Hepatocyte (in vitro differentiated cells): ENCODE data around the gene USP3. TPM values are rescaled to one million over a fixed set of nuclear protein-coding genes. Genes with fewer than 3 reads are reported as not detected.
A peak's percentile ranks its signal among the peaks of the same experiment; 100 is the strongest.

Experiments
- DNase-seq: peaks from one replicate; pipeline ENCODE4 v3.0.0-alpha.2; 2016; ENCODE audit warnings: low spot score
- H2AFZ ChIP-seq: fragments of 200-600 bp; sonication (generic); 2 replicates; pipeline ENCODE4 v1.6.0; 2016; ENCODE audit warnings: antibody characterized with exemption, mild to moderate bottlenecking
- H3K27ac ChIP-seq: fragments of 200-600 bp; sonication (generic); 2 replicates; pipeline ENCODE4 v1.5.1; 2016; ENCODE audit warnings: mild to moderate bottlenecking
- H3K27me3 ChIP-seq: fragments of 200-600 bp; sonication (generic); 2 replicates; pipeline ENCODE4 v1.6.1; 2016
- H3K36me3 ChIP-seq: fragments of 200-600 bp; sonication (generic); replicated peaks from 2 replicates; pipeline ENCODE4 v1.5.1; 2016; ENCODE audit warnings: low read depth; ENCODE audit not compliant: insufficient read depth
- H3K4me1 ChIP-seq: fragments of 200-600 bp; sonication (generic); 2 replicates; pipeline ENCODE4 v1.5.1; 2016; ENCODE audit warnings: mild to moderate bottlenecking, moderate library complexity; ENCODE audit not compliant: insufficient read depth
- H3K4me2 ChIP-seq: fragments of 200-600 bp; sonication (generic); 2 replicates; pipeline ENCODE4 v1.6.0; 2016
- H3K4me3 ChIP-seq: fragments of 200-600 bp; sonication (generic); 2 replicates; pipeline ENCODE4 v1.5.1; 2016; ENCODE audit warnings: mild to moderate bottlenecking
- H3K79me2 ChIP-seq: fragments of 200-600 bp; sonication (generic); 2 replicates; pipeline ENCODE4 v1.6.0; 2017; ENCODE audit warnings: mild to moderate bottlenecking
- H3K9me2 ChIP-seq: fragments of 200-600 bp; sonication (generic); replicated peaks from 2 replicates; pipeline ENCODE4 v1.6.0; 2017; ENCODE audit warnings: mild to moderate bottlenecking; ENCODE audit not compliant: insufficient read depth
- H3K9me3 ChIP-seq: fragments of 200-600 bp; sonication (generic); 2 replicates; pipeline ENCODE4 v1.5.1; 2016; ENCODE audit warnings: low read depth, mild to moderate bottlenecking
- H4K20me1 ChIP-seq: fragments of 200-600 bp; sonication (generic); 2 replicates; pipeline ENCODE4 v1.6.0; 2016; ENCODE audit warnings: mild to moderate bottlenecking; ENCODE audit not compliant: insufficient read depth, poor library complexity, severe bottlenecking
- EZH2 ChIP-seq: fragments of 200-600 bp; sonication (generic); IDR thresholded peaks from 2 replicates; pipeline ENCODE4 v1.6.1; 2016; ENCODE audit warnings: antibody characterized with exemption, mild to moderate bottlenecking, borderline replicate concordance
- EZH2phosphoT487 ChIP-seq: fragments of 200-600 bp; sonication (generic); IDR thresholded peaks from one replicate; pipeline ENCODE4 v1.6.1; 2018; ENCODE audit warnings: antibody characterized with exemption, mild to moderate bottlenecking, low read depth, moderate library complexity; ENCODE audit not compliant: unreplicated experiment, severe bottlenecking
- WGBS: methylation state at CpG from one replicate; pipeline ENCODE4 v1.1.6; 2016; ENCODE audit warnings: low lambda C conversion rate; ENCODE audit errors: missing lambda C conversion rate; 5-methylcytosine and 5-hydroxymethylcytosine counted together
- polyA plus RNA-seq: library from polyadenylated mRNA; unstranded; fragments of >200 nt; fragmentation: Nextera tagmentation; extraction: Ambion mirVana; gene quantifications from 2 replicates; pipeline ENCODE4 v1.2.1, GENCODE V29; 2016
- total RNA-seq: library from RNA; depleted of rRNA; stranded (reverse); fragments of >200 nt; gene quantifications from 2 replicates; pipeline ENCODE4 v1.2.3, GENCODE V29; 2014
- TF ChIP-seq, protein P1 (sequence below): fragments of 200-600 bp; sonication (generic); IDR thresholded peaks from 2 replicates; pipeline ENCODE4 v1.5.1; 2016; ENCODE audit warnings: antibody characterized with exemption, mild to moderate bottlenecking; ENCODE audit not compliant: poor library complexity

Gene USP3
- total and polyA plus RNA-seq, 2 experiments from 2014 or later: 30.5 to 61.2 TPM

DNA sequence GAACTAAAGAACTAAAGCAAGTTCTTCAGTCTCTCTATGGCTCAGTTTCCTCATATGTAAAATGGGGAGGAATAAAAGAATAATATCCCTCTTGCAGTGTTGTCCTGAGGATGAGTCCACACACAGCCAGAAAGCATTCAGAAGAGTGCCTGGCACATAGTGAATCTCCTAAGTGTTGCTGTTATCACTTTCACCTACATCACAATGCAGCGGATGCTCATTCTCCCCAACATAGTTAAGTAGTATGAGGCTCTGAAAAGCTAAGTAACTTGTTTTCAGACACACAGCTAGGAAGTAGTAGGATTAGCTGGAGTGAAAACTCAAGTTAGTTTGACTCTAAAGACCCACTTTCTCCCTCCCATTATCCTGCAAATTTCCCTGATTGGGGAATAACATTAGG, 9.1 kb upstream of the USP3 start:
- TF ChIP-seq EZH2 (no peak), EZH2phosphoT487 (no peak)
- TF ChIP-seq, protein P1, sequence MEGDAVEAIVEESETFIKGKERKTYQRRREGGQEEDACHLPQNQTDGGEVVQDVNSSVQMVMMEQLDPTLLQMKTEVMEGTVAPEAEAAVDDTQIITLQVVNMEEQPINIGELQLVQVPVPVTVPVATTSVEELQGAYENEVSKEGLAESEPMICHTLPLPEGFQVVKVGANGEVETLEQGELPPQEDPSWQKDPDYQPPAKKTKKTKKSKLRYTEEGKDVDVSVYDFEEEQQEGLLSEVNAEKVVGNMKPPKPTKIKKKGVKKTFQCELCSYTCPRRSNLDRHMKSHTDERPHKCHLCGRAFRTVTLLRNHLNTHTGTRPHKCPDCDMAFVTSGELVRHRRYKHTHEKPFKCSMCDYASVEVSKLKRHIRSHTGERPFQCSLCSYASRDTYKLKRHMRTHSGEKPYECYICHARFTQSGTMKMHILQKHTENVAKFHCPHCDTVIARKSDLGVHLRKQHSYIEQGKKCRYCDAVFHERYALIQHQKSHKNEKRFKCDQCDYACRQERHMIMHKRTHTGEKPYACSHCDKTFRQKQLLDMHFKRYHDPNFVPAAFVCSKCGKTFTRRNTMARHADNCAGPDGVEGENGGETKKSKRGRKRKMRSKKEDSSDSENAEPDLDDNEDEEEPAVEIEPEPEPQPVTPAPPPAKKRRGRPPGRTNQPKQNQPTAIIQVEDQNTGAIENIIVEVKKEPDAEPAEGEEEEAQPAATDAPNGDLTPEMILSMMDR: no peak
- WGBS: 62% methylated on average over 1 of the region's 1 CpG
- no peaks in the 10 kb centered on the region for H3K27me3 ChIP-seq

DNA sequence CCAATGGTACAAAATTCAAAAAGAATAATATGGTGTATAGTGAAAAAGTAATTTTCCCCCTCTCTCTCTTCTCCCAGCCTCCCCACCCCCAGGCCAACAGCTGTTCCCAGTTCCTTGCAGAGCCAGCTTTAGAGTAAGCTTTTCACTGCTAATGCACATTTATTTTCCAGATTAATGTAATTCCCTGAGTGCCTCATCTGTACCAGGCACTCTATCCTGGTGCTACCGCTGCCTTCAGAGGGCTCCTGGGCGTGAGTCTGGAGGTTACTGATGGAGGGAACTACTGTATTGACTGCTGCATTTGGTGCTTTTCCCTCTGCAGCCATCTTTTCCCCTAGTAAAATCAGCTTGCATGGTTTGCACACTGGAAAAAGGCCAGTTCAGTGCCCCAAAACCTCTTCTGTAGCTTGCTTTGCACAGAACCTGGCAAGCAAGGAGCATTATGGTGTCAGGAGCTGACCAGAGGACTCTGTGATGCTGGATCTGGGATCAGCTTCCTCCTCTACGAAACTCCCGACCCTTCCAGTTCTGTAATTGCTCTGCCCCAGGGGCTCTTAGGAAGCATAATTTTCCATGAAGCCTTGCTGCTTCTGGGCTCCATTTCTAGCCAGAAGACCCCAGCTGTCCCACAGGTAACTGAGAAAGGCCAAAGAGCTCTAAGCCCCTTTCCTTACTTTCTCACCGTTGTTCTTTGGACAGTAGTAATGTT, 8.5 kb upstream of the USP3 start:
- H3K9me2 ChIP-seq: no peaks in the 10 kb centered on the region
- H2AFZ ChIP-seq: no peak overlapping the region
- H3K36me3 ChIP-seq: no peaks in the 10 kb centered on the region
- peak overlapping the region; percentile 39 for H3K27ac ChIP-seq
- H3K4me3 ChIP-seq: no peak overlapping the region
- H4K20me1 ChIP-seq: no peaks in the 10 kb centered on the region
- H3K4me1 ChIP-seq: peaks cover 25% of the 10 kb centered on the region
- no peaks in the 10 kb centered on the region for H3K9me3 ChIP-seq
- H3K79me2 ChIP-seq: no peaks in the 10 kb centered on the region
- no peak for DNase-seq
- no peak overlapping the region for H3K4me2 ChIP-seq
- H3K27me3 ChIP-seq: no peaks in the 10 kb centered on the region
- 74% methylated on average over 5 of the region's 5 CpGs for WGBS
- TF ChIP-seq EZH2phosphoT487: no peak
- no peak for TF ChIP-seq EZH2
- TF ChIP-seq, protein P1: no peak

More for the DNA sequence above, 9.1 kb upstream of the USP3 start:
- no peaks in the 10 kb centered on the region for H3K9me3 ChIP-seq
- no peak overlapping the region for H3K4me3 ChIP-seq
- no peaks in the 10 kb centered on the region for H3K79me2 ChIP-seq
- H3K9me2 ChIP-seq: no peaks in the 10 kb centered on the region
- DNase-seq: no peak
- H2AFZ ChIP-seq: no peak overlapping the region
- H3K27ac ChIP-seq: no peak overlapping the region
- no peaks in the 10 kb centered on the region for H4K20me1 ChIP-seq
- no peaks in the 10 kb centered on the region for H3K36me3 ChIP-seq
- peaks cover 20% of the 10 kb centered on the region for H3K4me1 ChIP-seq
- H3K4me2 ChIP-seq: no peak overlapping the region

DNA sequence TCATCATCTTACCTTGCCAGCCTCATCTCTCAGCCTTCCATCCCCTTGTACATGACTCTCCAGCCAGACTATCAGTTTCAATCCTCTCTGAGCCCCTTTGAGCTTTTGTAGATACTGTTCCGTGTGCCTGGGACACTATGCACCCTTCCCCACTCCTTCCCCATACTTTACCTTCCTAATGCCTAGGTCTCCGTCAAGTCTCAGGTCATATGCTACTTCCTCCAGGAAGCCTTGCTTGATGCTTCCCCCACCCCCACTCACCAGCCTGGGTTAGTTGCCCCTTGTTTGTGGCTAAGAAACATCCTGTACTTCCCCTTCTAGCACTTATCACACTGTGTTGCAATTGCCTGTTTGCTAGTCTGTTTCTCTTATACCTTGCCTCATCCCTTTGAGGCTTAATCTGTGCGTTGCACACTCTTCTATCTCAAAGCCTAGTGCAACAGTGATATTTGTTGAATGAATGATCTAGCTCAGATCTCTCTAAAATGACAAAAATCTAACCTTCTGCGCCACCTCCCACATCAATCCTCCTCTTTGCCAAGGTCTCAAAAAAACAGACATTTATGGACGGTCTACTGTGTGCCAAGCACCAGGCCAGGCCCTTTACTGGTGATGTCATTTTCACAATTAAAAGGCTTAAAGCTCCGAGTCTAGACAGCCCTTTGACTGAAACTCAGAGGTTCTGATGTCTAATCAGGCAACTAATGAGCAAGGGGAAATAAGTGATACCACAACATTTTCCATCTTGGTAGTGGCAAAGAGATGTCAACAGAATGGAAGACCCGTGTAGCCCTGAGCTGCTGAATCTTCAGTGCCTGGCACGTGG, 6.5 kb upstream of the USP3 start:
- TF ChIP-seq, protein P1: no peak
- TF ChIP-seq EZH2phosphoT487: no peak
- TF ChIP-seq EZH2: no peak
- Histone ChIP-seq H3K36me3 (no peaks in the 10 kb centered on the region), H3K79me2 (no peaks in the 10 kb centered on the region), H3K27ac (peak overlapping the region; percentile 79), H3K4me2 (no peak overlapping the region), H3K9me3 (no peaks in the 10 kb centered on the region), H3K9me2 (no peaks in the 10 kb centered on the region), H2AFZ (no peak overlapping the region), H4K20me1 (no peaks in the 10 kb centered on the region), H3K4me3 (no peak overlapping the region), H3K27me3 (no peaks in the 10 kb centered on the region), H3K4me1 (peaks cover 34% of the 10 kb centered on the region)
- 63% methylated on average over 8 of the region's 8 CpGs for WGBS
- no peak for DNase-seq
